Measurements from ENCODE around the gene VASH2.

GRCh38 chr1:213003256-213003655 is 52.9 kb downstream of the VASH2 start:
- no peak for TF ChIP-seq CTCF (IDR thresholded peaks at IDR 0.05)
- no peak for TF ChIP-seq POLR2A (IDR thresholded peaks at IDR 0.05)

Measured in Peyer's patch (tissue), 4 donors.